Measurements from ENCODE around the gene ONECUT2. TPM values are rescaled to one million over a fixed set of nuclear protein-coding genes. Genes with fewer than 3 reads are reported as not detected.

The ONECUT2 gene
- total RNA-seq, 6 donors from 2014 or later = 0.06 to 0.24 (median 0.10) TPM; not detected in 3

GRCh38 chr18:57534511-57534909, 99.3 kb downstream of the ONECUT2 start:
- ATAC-seq (ENCODE audit: low FRiP score in 2 of 2) (no peak), DNase-seq (no peak)
- no peak for TF ChIP-seq EP300 (IDR thresholded peaks at IDR 0.05)
- TF ChIP-seq POLR2A (IDR thresholded peaks at IDR 0.05) = no peak
- no peak for TF ChIP-seq POLR2AphosphoS5 (IDR thresholded peaks at IDR 0.05)
- TF ChIP-seq, protein P1, sequence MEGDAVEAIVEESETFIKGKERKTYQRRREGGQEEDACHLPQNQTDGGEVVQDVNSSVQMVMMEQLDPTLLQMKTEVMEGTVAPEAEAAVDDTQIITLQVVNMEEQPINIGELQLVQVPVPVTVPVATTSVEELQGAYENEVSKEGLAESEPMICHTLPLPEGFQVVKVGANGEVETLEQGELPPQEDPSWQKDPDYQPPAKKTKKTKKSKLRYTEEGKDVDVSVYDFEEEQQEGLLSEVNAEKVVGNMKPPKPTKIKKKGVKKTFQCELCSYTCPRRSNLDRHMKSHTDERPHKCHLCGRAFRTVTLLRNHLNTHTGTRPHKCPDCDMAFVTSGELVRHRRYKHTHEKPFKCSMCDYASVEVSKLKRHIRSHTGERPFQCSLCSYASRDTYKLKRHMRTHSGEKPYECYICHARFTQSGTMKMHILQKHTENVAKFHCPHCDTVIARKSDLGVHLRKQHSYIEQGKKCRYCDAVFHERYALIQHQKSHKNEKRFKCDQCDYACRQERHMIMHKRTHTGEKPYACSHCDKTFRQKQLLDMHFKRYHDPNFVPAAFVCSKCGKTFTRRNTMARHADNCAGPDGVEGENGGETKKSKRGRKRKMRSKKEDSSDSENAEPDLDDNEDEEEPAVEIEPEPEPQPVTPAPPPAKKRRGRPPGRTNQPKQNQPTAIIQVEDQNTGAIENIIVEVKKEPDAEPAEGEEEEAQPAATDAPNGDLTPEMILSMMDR (IDR thresholded peaks at IDR 0.05) = no peak
- no peaks in the 10 kb centered on the region for H3K27me3 ChIP-seq
- H3K9me3 ChIP-seq = no peaks in the 10 kb centered on the region
- H3K36me3 ChIP-seq = no peaks in the 10 kb centered on the region
- H3K4me1 ChIP-seq = no peaks in the 10 kb centered on the region
- no peak overlapping the region for H3K27ac ChIP-seq
- no peak overlapping the region for H3K4me3 ChIP-seq

GRCh38 chr18:57538614-57539013, 103.4 kb downstream of the ONECUT2 start:
- DNase-seq (no peak), ATAC-seq (ENCODE audit: low FRiP score in 2 of 2) (no peak)
- Histone ChIP-seq H3K27ac (no peak overlapping the region), H3K36me3 (no peaks in the 10 kb centered on the region), H3K9me3 (no peaks in the 10 kb centered on the region), H3K4me1 (no peaks in the 10 kb centered on the region), H3K4me3 (no peak overlapping the region), H3K27me3 (no peaks in the 10 kb centered on the region)
- TF ChIP-seq, protein P1 (IDR thresholded peaks at IDR 0.05) = no peak
- TF ChIP-seq EP300 (IDR thresholded peaks at IDR 0.05) = no peak
- no peak for TF ChIP-seq POLR2AphosphoS5 (IDR thresholded peaks at IDR 0.05)
- no peak for TF ChIP-seq POLR2A (IDR thresholded peaks at IDR 0.05)
- 96 to 99% methylated on average over 3 of the region's 3 CpGs for WGBS, 2 donors

DNA sequence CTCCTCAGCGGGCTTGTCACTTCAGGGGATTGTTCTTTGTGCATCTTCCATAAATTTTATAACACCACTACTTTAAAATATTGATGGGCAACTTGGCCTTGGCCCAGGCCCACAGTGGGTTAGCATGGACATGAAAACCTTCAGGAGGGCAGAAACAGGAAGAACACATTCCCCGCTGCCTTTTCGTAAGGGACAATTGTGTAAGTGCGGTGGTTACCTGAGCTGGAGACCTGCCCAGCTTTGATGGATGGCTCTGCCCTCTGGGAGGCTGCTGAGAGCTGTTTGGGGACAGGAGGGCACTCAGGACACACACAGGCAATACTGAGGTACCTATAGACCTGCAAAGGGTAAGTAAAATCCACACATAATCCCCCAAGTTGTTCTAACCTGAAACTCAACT, 104.5 kb downstream of the ONECUT2 start:
- DNase-seq = no peak
- H3K27me3 ChIP-seq = no peaks in the 10 kb centered on the region
- H3K9me3 ChIP-seq = no peaks in the 10 kb centered on the region
- WGBS, 2 donors = 70 to 72% methylated on average over 4 of the region's 4 CpGs
- no peak for TF ChIP-seq POLR2AphosphoS5 (IDR thresholded peaks at IDR 0.05)
- TF ChIP-seq, protein P1 (IDR thresholded peaks at IDR 0.05) = no peak
- TF ChIP-seq EP300 (IDR thresholded peaks at IDR 0.05) = no peak
- no peak for TF ChIP-seq POLR2A (IDR thresholded peaks at IDR 0.05)
- no peaks in the 10 kb centered on the region for H3K4me1 ChIP-seq
- no peak overlapping the region for H3K27ac ChIP-seq
- ATAC-seq (ENCODE audit: low FRiP score in 2 of 2) = no peak
- no peaks in the 10 kb centered on the region for H3K36me3 ChIP-seq
- H3K4me3 ChIP-seq = no peak overlapping the region

Other genes starting within 250 kb of the ONECUT2 start
- under 1 TPM in 1 of 6 donors, not detected in 5; under 0.01 TPM for gene ST8SIA3, start 82.8 kb upstream of the ONECUT2 start, total RNA-seq
- gene FECH, start 151.3 kb downstream of the ONECUT2 start, total RNA-seq = 10 to 100 TPM; 11.4 to 27.2 (median 22.1) TPM
- 100 to 1,000 TPM in 3 of 6 donors, 10 to 100 TPM in 3; 55.8 to 112 (median 99.0) TPM for gene NARS1, start 186.5 kb downstream of the ONECUT2 start, total RNA-seq